GM23338 (cell line): ENCODE measurements around the gene GNB1. TPM values are rescaled to one million over a fixed set of nuclear protein-coding genes. Genes with fewer than 3 reads are reported as not detected.
A peak's percentile ranks its signal among the peaks of the same experiment; 100 is the strongest.

ENCODE experiments used
- ATAC-seq: fragments of 200-7000 bp; cut with Tn5 transposase; 3 replicates; pipeline ENCODE4 v1.9.1; 2020
- DNase-seq: peaks from one replicate; pipeline ENCODE4 v3.0.0-alpha.2; 2015; ENCODE audit warnings: low spot score
- H2AFZ ChIP-seq: fragments of 200-600 bp; sonication (generic); 2 replicates; pipeline ENCODE4 v1.8.0; 2016; ENCODE audit warnings: antibody characterized with exemption, mild to moderate bottlenecking, moderate library complexity
- H3F3A ChIP-seq: fragments of 200-600 bp; sonication (generic); replicated peaks from 2 replicates; pipeline ENCODE4 v1.8.0; 2017; ENCODE audit warnings: antibody characterized with exemption, mixed run types, low read depth
- H3K27ac ChIP-seq: fragments of 200-600 bp; sonication (generic); 2 replicates; pipeline ENCODE4 v1.6.1; 2016; ENCODE audit warnings: low read depth
- H3K27me3 ChIP-seq: fragments of 200-600 bp; sonication (generic); 2 replicates; pipeline ENCODE4 v1.8.0; 2016; ENCODE audit warnings: mild to moderate bottlenecking, mixed run types, moderate library complexity; ENCODE audit not compliant: insufficient read depth
- H3K36me3 ChIP-seq: fragments of 200-600 bp; sonication (generic); 2 replicates; pipeline ENCODE4 v1.8.0; 2016; ENCODE audit warnings: mild to moderate bottlenecking; ENCODE audit not compliant: insufficient read depth
- H3K4me1 ChIP-seq: fragments of 200-600 bp; sonication (generic); 2 replicates; pipeline ENCODE4 v1.8.0; 2016; ENCODE audit warnings: mild to moderate bottlenecking, moderate library complexity; ENCODE audit not compliant: insufficient read depth
- H3K4me2 ChIP-seq: fragments of 200-600 bp; sonication (generic); 2 replicates; pipeline ENCODE4 v1.7.1; 2017; ENCODE audit warnings: mixed run types
- H3K4me3 ChIP-seq: fragments of 200-600 bp; sonication (generic); 2 replicates; pipeline ENCODE4 v1.6.1; 2016; ENCODE audit warnings: mixed run types
- H3K79me2 ChIP-seq: fragments of 200-600 bp; sonication (generic); replicated peaks from 2 replicates; pipeline ENCODE4 v1.8.0; 2017; ENCODE audit warnings: mild to moderate bottlenecking; ENCODE audit not compliant: insufficient read depth
- H3K9me2 ChIP-seq: fragments of 200-600 bp; sonication (generic); 2 replicates; pipeline ENCODE4 v1.8.0; 2017; ENCODE audit not compliant: insufficient read depth
- H4K20me1 ChIP-seq: fragments of 200-600 bp; sonication (generic); replicated peaks from 2 replicates; pipeline ENCODE4 v1.8.0; 2017; ENCODE audit warnings: mild to moderate bottlenecking; ENCODE audit not compliant: insufficient read depth
- H3K27ac Mint-ChIP-seq: 2 replicates; pipeline ENCODE4 v1.8.0; 2020; ENCODE audit warnings: inconsistent platforms, mild to moderate bottlenecking, moderate library complexity, mixed read lengths
- H3K27me3 Mint-ChIP-seq: 3 replicates; pipeline ENCODE4 v1.8.0; 2022; ENCODE audit warnings: low read depth, mild to moderate bottlenecking, moderate library complexity, mixed read lengths, inconsistent platforms; ENCODE audit not compliant: insufficient read depth, poor library complexity
- H3K36me3 Mint-ChIP-seq: 3 replicates; pipeline ENCODE4 v1.8.0; 2021; ENCODE audit warnings: low read depth, mild to moderate bottlenecking, inconsistent platforms, moderate library complexity, mixed read lengths
- H3K4me1 Mint-ChIP-seq: 3 replicates; pipeline ENCODE4 v1.8.0; 2020; ENCODE audit warnings: mild to moderate bottlenecking, inconsistent platforms, mixed read lengths
- H3K4me3 Mint-ChIP-seq: 3 replicates; pipeline ENCODE4 v1.8.0; 2021; ENCODE audit warnings: moderate library complexity, mild to moderate bottlenecking, inconsistent platforms, mixed read lengths
- H3K9me3 Mint-ChIP-seq: 3 replicates; pipeline ENCODE4 v1.8.0; 2020; ENCODE audit warnings: moderate library complexity, mild to moderate bottlenecking, inconsistent platforms, mixed read lengths
- CREB1 ChIP-seq: fragments of 250-450 bp; sonication (Bioruptor Pico); IDR thresholded peaks from 2 replicates; pipeline ENCODE4 v1.5.0; 2020; ENCODE audit warnings: low read depth, mild to moderate bottlenecking, moderate library complexity
- EZH2 ChIP-seq: fragments of 200-600 bp; sonication (generic); IDR thresholded peaks from one replicate; pipeline ENCODE4 v1.8.0; 2017; ENCODE audit warnings: antibody characterized with exemption, mild to moderate bottlenecking, low read depth; ENCODE audit not compliant: unreplicated experiment
- JUNB ChIP-seq: IDR thresholded peaks from one replicate; pipeline ENCODE4 v1.6.1; 2016; ENCODE audit warnings: antibody characterized with exemption; ENCODE audit not compliant: unreplicated experiment
- NANOG ChIP-seq: IDR thresholded peaks from 2 replicates; pipeline ENCODE4 v1.6.1; 2016; ENCODE audit warnings: antibody characterized with exemption, borderline replicate concordance
- POLR2AphosphoS5 ChIP-seq: IDR thresholded peaks from 2 replicates; pipeline ENCODE4 v1.6.1; 2016; ENCODE audit warnings: antibody characterized with exemption, low read depth
- REST ChIP-seq: IDR thresholded peaks from one replicate; pipeline ENCODE4 v1.6.1; 2018; ENCODE audit warnings: antibody characterized with exemption; ENCODE audit not compliant: unreplicated experiment
- ZNF114 ChIP-seq: fragments of 250-450 bp; sonication (Bioruptor Pico); IDR thresholded peaks from 2 replicates; pipeline ENCODE4 v1.5.0; 2020; ENCODE audit warnings: mild to moderate bottlenecking, moderate library complexity
- polyA plus RNA-seq: library from polyadenylated mRNA; unstranded; fragments of >200 nt; fragmentation: Nextera tagmentation; extraction: Ambion mirVana; gene quantifications from 2 replicates; pipeline ENCODE4 v1.2.1, GENCODE V29; 2016
- total RNA-seq: library from RNA; depleted of rRNA; stranded (reverse); fragments of >200 nt; shearing (Covaris generic); gene quantifications from 2 replicates; pipeline ENCODE4 v1.2.3, GENCODE V29; 2014
- TF ChIP-seq, protein P1 (sequence below): IDR thresholded peaks from 2 replicates; pipeline ENCODE4 v1.6.1; 2016; ENCODE audit warnings: antibody characterized with exemption
- TF ChIP-seq, protein P2 (sequence below), 2 experiments: fragments of 200-600 bp in 1 of 2; sonication (generic) in 1 of 2; conservative IDR thresholded peaks; 2 replicates each; pipeline versions ENCODE4 v1.5.1 to v1.6.1; 2016 to 2017; ENCODE audit warnings: antibody characterized with exemption in 2 of 2, low read depth in 2 of 2, mild to moderate bottlenecking in 2 of 2, moderate library complexity in 1 of 2

The GNB1 gene
- total and polyA plus RNA-seq, 2 experiments from 2014 or later: 65.4 to 138 TPM

DNA sequence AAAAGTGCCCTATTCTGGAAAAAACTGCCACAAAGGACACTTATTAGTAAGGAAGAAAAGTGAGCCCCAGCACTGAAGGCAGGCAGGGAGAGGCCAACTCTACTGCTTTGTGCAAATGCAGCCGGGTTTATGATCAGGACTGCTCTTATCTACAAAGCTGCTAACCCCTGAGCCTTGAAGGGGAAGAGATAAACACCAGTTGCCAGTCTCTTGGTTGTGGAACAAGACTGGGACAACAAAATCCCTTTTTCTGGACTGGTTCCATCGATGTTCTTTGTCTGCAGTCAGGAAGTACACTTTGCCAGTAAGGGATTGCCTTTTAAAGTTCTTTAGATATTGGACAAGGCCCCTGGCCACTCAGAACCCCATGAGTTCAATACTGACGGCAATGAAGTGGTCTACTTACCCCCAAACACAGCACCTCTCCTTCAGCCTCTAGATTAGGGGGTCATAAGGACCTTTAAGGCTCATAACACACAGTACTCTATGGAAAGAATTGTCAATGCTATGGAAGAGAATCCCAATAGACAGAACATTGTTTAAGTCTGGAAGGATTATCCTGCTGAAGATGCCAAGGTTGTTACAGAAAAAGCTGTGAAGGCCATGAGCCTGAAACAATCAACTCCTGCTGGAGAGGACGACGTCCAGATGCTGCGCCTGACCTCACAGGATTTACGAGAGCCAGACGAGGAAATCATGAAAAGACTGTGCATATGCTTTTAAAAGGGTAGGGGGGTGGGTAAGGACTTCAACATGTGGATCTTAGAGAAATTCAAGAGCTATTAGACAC is 43.6 kb downstream of the GNB1 start:
- Histone ChIP-seq H3K27me3 (no peaks in the 10 kb centered on the region), H4K20me1 (peaks cover 77% of the 10 kb centered on the region), H3F3A (peaks cover 18% of the 10 kb centered on the region; the same call in 1 of the 2 replicates), H3K4me3 (no peak overlapping the region), H3K4me2 (no peak overlapping the region), H3K9me2 (no peaks in the 10 kb centered on the region), H3K36me3 (no peaks in the 10 kb centered on the region), H3K79me2 (peaks cover 100% of the 10 kb centered on the region), H2AFZ (no peak overlapping the region), H3K27ac (peak overlapping the region; percentile 78), H3K4me1 (peaks cover 13% of the 10 kb centered on the region; the same call in 1 of the 2 replicates)
- peaks cover 5% of the 10 kb centered on the region for H3K27me3 Mint-ChIP-seq
- H3K4me3 Mint-ChIP-seq: no peak overlapping the region
- DNase-seq (no peak), ATAC-seq (no peak)
- TF ChIP-seq JUNB: no peak
- no peaks in the 10 kb centered on the region for H3K9me3 Mint-ChIP-seq
- H3K36me3 Mint-ChIP-seq: peaks cover 9% of the 10 kb centered on the region; the same call in 2 of the 3 replicates
- H3K4me1 Mint-ChIP-seq: peaks cover 28% of the 10 kb centered on the region
- H3K27ac Mint-ChIP-seq: no peak overlapping the region

- DNase-seq (no peak), ATAC-seq (no peak)
- H3K36me3 Mint-ChIP-seq: peaks cover 9% of the 10 kb centered on the region; the same call in 2 of the 3 replicates
- H3K27me3 ChIP-seq: no peaks in the 10 kb centered on the region
- peak overlapping the region; percentile 78 for H3K27ac ChIP-seq
- peaks cover 100% of the 10 kb centered on the region for H3K79me2 ChIP-seq
- peaks cover 28% of the 10 kb centered on the region for H3K4me1 Mint-ChIP-seq
- TF ChIP-seq ZNF114 (no peak), CREB1 (CRISPR knock-in tag) (no peak), POLR2AphosphoS5 (no peak), EZH2 (no peak), REST (no peak), JUNB (no peak), NANOG (no peak)
- TF ChIP-seq, protein P1, sequence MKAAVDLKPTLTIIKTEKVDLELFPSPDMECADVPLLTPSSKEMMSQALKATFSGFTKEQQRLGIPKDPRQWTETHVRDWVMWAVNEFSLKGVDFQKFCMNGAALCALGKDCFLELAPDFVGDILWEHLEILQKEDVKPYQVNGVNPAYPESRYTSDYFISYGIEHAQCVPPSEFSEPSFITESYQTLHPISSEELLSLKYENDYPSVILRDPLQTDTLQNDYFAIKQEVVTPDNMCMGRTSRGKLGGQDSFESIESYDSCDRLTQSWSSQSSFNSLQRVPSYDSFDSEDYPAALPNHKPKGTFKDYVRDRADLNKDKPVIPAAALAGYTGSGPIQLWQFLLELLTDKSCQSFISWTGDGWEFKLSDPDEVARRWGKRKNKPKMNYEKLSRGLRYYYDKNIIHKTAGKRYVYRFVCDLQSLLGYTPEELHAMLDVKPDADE: no peak
- TF ChIP-seq, protein P2, sequence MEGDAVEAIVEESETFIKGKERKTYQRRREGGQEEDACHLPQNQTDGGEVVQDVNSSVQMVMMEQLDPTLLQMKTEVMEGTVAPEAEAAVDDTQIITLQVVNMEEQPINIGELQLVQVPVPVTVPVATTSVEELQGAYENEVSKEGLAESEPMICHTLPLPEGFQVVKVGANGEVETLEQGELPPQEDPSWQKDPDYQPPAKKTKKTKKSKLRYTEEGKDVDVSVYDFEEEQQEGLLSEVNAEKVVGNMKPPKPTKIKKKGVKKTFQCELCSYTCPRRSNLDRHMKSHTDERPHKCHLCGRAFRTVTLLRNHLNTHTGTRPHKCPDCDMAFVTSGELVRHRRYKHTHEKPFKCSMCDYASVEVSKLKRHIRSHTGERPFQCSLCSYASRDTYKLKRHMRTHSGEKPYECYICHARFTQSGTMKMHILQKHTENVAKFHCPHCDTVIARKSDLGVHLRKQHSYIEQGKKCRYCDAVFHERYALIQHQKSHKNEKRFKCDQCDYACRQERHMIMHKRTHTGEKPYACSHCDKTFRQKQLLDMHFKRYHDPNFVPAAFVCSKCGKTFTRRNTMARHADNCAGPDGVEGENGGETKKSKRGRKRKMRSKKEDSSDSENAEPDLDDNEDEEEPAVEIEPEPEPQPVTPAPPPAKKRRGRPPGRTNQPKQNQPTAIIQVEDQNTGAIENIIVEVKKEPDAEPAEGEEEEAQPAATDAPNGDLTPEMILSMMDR (conservative IDR thresholded peaks at IDR 0.05; ENCODE audit: low read depth in 2 of 2): no peak
- no peak overlapping the region for H3K4me3 Mint-ChIP-seq
- no peaks in the 10 kb centered on the region for H3K9me2 ChIP-seq
- no peak overlapping the region for H3K4me3 ChIP-seq
- H3K9me3 Mint-ChIP-seq: no peaks in the 10 kb centered on the region
- no peak overlapping the region for H2AFZ ChIP-seq
- no peaks in the 10 kb centered on the region for H3K36me3 ChIP-seq
- peaks cover 79% of the 10 kb centered on the region for H4K20me1 ChIP-seq
- no peak overlapping the region for H3K4me2 ChIP-seq
- H3F3A ChIP-seq: peaks cover 15% of the 10 kb centered on the region; the same call in 1 of the 2 replicates
- H3K27me3 Mint-ChIP-seq: peaks cover 7% of the 10 kb centered on the region
- peaks cover 13% of the 10 kb centered on the region; the same call in 1 of the 2 replicates for H3K4me1 ChIP-seq
- no peak overlapping the region for H3K27ac Mint-ChIP-seq
Measured at GRCh38 chr1:1846386-1846918, 44.4 kb downstream of the GNB1 start.
